Ureter (tissue), 1 donor: ENCODE results near the gene EML4. TPM values are rescaled to one million over a fixed set of nuclear protein-coding genes. Genes with fewer than 3 reads are reported as not detected.
"Not testable (repeated sequence)": the region's sequence is repeated elsewhere in the genome, so short reads cannot be mapped to it uniquely, and the experiment has no call there.

ENCODE experiments used
- DNase-seq: peaks from one replicate; pipeline ENCODE4 v3.0.0-alpha.2; 2020; ENCODE audit warnings: low spot score
- total RNA-seq: library from RNA; stranded (reverse); gene quantifications from one replicate; pipeline ENCODE4 v1.2.4, GENCODE V29; 2023
- donor health status: DM: yes; HTN: yes; CAD: no.

The EML4 gene, protein sequence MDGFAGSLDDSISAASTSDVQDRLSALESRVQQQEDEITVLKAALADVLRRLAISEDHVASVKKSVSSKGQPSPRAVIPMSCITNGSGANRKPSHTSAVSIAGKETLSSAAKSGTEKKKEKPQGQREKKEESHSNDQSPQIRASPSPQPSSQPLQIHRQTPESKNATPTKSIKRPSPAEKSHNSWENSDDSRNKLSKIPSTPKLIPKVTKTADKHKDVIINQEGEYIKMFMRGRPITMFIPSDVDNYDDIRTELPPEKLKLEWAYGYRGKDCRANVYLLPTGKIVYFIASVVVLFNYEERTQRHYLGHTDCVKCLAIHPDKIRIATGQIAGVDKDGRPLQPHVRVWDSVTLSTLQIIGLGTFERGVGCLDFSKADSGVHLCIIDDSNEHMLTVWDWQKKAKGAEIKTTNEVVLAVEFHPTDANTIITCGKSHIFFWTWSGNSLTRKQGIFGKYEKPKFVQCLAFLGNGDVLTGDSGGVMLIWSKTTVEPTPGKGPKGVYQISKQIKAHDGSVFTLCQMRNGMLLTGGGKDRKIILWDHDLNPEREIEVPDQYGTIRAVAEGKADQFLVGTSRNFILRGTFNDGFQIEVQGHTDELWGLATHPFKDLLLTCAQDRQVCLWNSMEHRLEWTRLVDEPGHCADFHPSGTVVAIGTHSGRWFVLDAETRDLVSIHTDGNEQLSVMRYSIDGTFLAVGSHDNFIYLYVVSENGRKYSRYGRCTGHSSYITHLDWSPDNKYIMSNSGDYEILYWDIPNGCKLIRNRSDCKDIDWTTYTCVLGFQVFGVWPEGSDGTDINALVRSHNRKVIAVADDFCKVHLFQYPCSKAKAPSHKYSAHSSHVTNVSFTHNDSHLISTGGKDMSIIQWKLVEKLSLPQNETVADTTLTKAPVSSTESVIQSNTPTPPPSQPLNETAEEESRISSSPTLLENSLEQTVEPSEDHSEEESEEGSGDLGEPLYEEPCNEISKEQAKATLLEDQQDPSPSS
- 99.1 TPM for total RNA-seq

DNA sequence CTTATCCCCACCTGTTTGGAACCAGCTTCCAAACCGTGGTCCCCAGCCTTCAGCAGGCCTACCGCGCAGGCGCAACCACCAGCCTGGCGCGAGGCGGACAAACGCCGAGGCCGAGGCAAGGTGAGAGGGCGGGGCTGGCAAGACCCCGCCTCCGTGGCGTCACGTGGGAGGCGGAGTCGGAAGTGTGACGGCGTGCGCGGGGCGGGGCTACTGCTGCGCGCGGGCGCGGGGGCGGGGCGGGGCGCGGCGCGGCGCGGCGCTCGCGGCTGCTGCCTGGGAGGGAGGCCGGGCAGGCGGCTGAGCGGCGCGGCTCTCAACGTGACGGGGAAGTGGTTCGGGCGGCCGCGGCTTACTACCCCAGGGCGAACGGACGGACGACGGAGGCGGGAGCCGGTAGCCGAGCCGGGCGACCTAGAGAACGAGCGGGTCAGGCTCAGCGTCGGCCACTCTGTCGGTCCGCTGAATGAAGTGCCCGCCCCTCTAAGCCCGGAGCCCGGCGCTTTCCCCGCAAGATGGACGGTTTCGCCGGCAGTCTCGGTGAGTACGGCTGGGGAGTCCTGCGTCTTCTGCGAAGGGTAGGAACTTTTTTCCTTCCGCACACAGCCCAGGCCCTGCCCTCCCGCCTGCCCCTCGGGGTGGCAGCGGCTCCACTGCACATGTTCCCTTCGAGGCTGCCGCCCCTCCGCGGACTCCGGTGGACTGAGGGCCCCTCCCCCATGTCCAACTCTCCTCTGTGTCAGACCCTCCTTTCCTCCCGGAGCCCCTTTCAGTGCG, at the start of gene EML4:
TSS of gene EML4 (plus strand) at position 254 of the 774 bp plus-strand sequence. CDS start at position 513, 259 bp downstream.
- peak; percentile 95 for DNase-seq

DNA sequence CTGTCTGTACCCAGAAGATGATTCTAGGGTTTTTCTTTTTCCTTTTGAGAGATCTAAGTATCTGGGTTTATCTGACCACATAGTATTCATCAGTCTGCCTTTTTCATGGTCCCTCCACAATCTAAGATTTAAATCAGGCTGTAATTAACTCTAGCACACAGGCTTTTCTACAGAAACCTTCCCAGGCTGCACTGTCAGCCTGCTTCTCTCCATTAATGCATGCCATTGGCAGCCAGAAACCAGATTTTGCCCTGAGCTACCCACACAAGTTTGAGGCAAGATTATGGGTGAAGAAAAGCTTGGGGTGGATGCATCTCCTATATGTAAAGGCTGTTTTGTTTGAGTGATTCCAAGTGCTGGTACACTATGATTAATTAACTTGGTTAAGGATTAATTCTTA, 45.7 kb upstream of the EML4 start:
- no peak for DNase-seq

DNA sequence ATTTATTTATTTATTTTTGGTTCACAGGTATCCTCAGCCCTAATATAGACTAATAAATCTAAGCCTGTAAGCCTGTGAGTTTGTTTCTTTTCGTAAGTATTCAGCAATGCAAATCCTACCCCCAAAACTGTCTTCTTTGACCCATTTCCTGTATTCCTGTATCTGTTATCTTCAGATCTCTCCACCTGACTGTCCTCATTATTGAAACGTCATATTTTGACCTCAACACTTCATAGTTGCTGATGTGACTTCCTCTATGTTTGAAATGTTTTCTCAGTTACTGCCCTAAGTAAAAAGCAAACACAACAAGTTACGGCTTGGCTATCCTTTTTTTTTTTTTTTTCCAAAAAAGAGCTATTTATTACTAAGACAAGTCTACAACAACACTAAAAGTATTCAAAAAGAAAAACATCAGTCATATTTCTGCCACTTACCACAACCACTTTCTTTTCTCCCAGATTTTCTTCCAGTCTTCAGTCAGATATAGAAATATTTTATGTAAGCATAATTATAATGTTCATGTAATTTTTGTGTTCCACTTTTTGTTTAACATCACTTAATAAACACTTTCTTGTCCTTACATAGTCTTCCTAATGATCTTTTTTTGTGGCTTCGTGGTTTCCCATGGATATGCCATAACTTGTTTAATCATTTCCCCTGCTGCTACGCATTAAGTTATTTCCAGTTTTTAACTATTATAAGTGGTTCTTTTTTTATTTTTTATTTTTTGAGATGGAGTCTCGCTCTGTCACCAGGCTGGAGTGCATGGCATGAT, 45.0 kb upstream of the EML4 start:
- no peak for DNase-seq

DNA sequence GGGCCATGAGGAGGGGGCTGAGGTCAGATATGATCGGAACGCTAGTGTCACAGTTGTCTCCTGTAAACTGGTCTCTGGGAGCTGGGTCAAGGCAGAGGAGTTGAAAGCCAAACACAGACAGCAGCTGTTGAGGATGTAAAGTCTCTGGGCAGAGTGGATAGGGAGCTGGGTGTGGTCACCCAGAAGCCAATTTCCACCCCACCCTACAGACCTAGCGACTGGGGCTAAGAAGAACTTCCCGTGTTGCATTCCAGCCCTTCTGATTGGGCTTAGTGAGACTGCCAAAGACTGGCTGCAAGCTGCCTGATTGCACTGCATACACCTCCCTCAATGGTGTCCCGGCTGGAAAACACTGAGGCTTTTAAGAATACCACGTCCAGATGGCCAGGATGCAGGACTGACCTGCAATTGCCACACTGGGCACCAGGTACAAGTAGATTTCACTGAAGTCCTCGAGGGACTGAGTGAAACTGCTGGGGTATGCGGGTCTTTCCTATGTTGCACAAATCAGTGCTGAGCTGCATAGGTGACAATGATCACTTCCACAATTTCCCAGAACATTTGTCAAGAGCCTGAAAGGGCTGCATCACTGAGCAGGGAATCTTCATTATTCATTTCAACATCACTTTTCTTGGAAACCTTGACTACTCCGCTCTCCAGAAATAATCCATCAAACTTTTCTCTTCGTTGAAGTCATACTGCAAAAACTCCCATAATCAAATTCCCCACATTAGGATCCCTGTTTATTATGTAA, 43.1 kb upstream of the EML4 start:
- no peak for DNase-seq

DNA sequence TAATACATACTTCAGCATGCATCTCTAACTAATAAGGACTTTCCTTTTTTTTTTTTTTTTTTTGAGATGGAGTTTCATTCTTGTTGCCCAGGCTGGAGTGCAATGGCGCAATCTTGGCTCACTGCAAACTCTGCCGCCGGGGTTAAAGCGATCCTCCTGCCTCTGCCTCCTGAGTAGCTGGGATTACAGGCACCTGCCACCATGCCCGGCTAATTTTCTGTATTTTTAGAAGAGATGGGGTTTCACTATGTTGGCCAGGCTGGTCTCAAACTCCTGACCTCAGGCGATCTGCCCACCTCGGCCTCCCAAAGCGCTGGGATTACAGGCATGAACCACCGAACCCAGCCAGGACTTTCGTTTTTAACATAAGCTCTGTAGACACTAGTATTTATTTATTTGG, 42.3 kb upstream of the EML4 start:
- DNase-seq = not testable (repeated sequence)

DNA sequence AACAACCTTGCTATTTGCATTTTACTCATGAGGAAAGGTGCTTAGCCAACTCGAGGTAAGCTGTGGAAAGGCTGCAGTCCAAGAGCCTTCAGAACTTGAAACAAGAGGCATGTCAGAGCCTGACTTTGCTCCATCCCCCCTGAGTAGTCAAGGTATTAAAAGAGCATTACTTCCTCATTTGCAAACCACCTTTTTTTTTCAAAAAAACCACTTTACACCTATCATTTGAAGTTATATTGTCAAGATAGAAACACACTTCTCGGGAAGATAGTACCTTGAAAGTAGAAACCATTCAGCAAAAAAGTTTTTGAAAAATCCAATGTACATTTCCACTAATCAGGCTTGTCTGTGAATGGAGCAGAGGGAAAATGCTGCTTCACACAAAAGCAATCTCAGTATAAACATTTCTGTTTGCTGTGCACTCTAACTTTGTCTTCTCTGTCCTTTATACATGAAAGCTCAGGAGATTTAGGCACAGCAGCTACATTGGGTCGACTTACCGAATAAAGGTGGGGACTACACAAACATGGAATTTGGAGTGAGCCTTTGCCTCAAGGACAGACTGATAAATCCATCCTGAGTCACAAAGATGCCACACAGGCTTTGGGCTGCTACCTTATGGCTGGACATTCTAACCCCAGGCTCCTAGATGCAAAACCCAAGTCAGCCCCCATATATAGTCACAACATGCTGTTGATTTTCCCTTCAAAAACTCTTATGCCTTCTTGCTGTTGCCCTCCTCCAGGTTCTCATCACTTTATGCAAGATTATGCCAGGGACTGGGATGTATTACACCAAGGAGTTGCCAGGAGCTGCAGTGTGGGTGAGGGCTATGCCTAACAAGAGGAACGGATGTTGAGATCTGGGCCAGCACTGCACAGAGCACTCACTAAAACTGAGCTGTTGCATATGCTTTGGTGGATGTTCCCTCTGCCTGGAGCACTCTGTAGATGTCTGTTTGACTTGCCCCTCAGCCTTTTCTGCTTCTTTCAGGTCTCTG, 41.4 kb upstream of the EML4 start:
- DNase-seq = no peak

DNA sequence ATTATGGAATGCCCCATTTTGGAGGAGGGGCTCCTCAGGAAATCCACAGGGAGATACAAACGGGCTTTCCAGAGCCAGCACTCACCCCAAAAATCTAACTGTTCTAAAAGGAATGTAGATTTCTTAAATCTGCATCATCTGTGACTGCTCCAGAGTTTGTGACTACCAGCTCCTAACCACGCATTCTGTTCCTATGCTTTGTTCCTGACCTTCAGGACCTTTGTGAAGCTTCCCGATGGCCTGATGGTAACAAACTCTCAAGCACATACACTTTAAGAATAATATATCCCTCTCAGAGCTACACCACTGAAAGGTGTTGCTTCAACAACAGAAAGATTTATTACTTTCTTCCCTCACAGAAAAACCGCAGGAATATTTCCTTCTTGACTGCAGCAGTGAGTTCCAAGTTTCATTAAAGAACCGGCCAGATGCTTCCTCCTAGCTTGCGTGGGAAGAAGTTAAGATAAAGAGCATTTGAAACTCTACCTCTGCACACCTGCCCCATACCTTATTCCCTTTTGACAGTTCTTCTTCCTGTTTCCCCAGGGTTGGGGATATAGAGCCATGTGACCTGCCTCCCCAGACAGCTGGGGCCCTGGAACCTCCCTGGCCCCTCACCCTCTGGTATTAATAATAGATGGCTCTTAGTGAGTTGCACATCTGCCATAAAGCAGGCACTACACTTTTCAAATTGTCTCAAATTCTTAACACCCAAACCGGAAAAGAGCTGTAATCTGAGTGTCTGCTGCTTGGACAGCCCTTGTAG, 40.2 kb upstream of the EML4 start:
- DNase-seq = no peak

DNA sequence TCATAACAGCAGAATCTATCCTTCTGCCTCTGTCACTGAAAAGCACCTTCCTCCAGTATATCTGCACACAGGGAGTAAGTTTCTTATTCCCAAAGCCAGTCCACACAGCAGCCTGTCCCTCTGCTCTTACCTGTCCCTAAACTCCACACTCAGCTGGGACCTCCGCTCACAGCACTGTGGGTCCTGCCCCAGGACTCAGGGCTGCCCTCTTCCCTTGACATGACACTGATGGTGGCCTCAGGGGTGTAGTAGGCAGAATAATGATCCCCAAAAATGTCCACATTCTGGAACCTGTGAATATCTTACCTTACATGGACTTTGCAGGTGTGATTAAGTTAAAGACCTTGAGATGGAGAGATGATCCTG, 39.7 kb upstream of the EML4 start:
- DNase-seq = no peak

DNA sequence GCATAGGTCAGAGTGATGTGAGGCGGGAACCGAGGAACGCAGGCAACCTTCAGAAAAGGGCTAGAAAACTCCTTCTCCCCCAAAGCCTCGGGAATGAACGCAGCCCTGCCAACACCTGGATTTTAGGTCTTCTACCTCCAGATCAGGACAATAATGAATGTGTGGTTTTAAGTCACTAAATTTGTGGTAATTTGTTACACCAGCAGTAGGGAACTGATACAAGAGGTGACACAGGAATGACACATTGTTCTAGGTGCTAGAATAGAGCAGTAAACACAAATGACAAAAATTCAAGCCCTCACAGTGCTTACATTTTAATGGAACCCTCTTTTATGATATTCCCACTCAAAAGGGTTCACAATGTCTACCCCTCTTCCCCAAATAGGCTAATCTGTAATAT, 39.2 kb upstream of the EML4 start:
- no peak for DNase-seq

DNA sequence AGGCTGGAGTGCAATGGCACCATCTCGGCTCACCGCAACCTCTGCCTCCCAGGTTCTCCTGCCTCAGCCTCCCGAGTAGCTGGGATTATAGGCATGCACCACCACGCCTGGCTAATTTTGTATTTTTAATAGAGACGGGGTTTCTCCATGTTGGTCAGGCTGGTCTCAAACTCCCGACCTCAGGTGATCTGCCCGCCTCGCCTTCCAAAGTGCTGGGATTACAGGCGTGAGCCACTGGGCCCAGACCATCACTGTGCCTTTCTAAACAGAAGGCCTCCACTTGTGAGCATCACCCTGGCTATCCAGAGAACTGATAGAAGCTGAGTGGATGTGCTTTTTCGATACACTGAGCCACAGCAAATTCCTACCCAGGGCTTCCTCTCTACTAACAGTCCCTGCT, 38.3 kb upstream of the EML4 start:
- DNase-seq = not testable (repeated sequence)

DNA sequence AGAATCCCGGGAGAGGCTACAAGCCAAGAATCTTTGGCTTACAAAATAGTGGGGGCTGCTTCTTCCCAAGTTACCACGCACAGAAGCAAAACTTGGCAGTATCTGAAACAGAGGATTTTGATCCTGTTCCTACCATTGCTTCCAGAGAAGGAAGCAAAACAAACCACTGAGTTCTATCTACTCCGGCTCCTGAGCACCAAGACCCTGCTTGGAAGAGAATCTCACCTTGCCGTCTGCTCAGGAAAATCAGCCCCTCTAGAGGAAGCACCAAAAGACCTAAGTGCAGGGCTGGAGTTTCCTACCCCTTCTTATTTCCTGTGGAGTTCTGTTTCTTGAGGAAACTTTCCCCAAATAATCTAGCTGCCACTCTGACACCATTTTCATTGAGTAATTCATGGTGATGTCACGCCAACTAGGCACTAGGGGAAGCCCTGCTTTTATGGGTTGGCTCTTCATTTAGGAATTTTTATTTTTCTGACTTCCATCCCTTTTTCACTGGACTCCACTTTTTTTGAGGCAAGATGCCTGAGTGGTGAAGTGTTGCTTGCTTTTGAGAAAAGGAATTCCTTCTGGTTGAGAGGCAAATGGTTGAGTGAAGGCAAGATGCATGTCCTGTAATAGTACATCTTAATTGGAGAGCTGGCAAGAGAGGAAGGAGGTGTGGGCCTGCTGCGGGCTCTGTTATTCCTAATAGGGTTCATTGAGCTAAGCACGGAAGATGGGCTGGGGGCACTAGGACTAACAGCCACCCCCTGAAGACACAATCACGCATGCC, 36.8 kb upstream of the EML4 start:
- DNase-seq = no peak

DNA sequence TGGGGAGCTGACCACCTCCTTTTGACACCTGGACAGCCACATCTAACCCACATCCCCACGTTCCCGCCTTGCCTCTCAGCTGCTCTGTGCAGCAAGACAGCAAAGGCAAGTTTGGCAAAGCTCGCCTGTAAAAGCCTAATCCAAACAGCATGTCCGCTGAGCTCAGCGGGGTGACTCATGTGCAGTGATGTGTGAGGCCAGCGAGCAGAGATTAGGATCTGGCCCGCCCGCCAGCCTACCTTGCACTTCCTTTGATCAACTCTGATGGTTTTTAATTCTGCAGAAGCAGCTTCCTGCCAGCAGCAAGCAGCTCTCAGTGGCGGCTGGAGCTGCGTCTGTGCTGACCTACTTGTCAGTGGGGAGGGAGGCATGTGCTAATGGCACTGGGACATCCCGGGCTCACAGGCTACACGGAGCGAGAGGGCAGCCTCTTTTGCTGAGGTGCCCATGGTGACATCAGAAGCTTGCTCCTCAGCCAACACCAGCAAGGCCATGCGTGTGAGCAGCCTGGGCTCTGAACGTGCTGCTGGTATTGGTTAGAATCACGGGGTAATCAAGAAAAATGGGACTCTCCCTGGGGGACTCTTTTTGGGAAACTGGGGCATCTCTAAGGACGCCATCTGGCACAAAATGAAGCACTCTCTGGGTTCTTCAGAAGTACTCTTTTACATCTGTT, 36.0 kb upstream of the EML4 start:
- DNase-seq = peak; percentile 92

DNA sequence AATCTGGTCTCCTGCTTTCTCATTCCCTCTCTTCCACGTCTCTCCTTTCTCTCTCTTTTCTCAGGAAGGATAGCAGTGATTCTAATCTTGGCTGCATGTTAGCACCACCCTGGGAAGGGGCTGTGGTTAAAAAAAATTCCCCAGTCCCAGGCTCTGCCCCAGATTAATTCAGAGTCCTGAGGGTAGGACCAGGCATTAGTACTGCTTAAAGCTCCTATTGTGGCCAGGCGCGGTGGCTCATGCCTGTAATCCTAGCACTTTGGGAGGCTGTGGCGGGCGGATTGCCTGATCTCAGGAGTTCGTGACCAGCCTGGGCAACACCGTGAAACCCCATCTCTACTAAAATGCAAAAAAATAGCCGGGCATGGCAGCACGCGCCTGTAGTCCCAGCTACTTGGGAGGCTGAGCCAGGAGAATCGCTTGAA, 35.4 kb upstream of the EML4 start:
- DNase-seq = no peak

DNA sequence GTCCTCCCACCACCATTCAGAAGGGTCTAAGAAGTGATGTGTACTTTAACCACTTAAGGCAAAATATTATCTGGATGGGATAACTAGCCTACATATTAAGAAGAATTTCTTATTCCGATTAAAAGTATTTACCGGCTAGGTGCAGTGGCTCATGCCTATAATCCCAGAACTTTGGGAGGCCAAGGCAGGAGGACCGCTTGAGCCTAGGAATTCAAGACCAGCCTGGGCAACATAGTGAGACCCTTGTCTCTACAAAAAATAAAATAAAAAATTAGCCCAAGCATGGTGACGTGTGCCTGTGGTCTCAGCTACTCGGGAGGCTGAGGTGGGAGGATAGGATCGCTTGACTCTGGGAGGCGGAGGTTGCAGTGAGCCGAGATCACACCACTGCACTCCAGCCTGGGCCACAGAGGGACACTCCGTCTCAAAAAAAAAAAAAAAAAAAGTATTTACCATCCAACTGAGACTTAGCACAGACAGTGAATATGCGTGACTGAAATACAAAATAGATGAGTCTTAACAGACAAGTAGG, 34.7 kb upstream of the EML4 start:
- DNase-seq = not testable (repeated sequence)

DNA sequence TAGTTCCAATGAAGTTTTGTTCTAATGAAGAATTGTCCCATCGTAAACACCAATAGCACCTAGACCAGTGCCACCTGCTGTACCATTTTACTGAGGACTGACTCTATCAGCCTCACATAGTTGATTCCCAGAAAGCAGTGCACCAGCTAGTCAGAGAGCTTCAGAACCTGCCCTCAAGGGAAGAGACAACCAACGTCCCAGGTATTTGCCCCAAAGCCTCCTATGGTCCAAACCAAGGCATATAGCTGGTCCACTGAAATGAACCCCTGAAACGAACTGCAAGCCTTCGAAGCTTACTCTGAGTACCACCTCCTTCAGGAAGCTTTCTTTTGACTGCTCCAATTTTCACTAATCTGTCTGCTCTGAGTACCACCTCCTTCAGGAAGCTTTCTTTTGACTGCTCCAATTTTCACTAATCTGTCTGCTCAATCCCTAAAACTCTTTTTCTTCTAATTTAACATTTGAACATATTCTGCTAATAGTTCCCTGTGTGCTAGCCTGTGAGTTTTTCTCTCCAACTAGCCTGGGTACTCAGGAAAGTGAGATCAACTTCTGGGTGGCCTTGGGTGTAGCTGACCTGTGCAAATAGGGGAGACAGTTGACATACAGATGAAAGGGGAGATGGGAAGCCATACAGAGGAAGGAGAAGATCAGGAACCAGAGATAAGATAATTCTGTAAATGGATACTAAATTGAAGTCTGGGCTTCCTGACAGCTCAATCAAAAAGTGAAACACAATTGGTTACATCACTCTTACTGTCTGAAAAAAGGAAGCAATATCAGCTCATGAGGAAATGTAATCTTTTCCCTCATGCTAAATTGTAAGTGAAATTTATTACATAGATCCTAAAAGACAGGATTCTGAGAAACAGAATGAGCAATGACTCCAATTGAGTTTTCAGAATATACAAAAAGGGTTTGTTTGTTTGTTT, 33.5 kb upstream of the EML4 start:
- no peak for DNase-seq

DNA sequence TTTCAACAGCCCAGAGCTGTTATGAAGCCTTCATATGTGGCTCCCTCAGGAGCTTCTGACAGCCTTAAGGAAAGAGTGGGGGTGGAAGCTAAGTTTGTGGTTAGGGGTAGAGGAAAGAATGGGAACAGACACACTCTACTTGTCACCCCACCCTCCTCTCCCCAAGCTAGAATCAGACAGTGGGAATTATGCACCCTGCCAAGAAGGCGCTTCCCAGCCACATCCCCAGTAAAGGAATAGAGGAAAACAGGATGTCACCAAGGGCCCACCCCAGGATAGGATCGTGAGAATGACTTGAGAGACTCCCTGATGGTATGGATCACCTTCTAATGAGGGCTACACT, 32.4 kb upstream of the EML4 start:
- DNase-seq = no peak
